HFFc6 (cell line): ENCODE results near the gene CD6. TPM values are rescaled to one million over a fixed set of nuclear protein-coding genes. Genes with fewer than 3 reads are reported as not detected.

Source experiments
- DNase-seq: peaks from one replicate; pipeline ENCODE4 v3.0.0-alpha.2; 2018
- H3K27ac Mint-ChIP-seq: 2 replicates; pipeline ENCODE4 v1.8.0; 2020; ENCODE audit warnings: mild to moderate bottlenecking, mixed read lengths
- H3K27me3 Mint-ChIP-seq: 2 replicates; pipeline ENCODE4 v1.8.0; 2021; ENCODE audit warnings: mild to moderate bottlenecking, moderate library complexity, mixed read lengths; ENCODE audit not compliant: insufficient read depth
- H3K36me3 Mint-ChIP-seq: 2 replicates; pipeline ENCODE4 v1.8.0; 2021; ENCODE audit warnings: low read depth, mixed read lengths
- H3K4me1 Mint-ChIP-seq: 2 replicates; pipeline ENCODE4 v1.8.0; 2020; ENCODE audit warnings: low read depth, mixed read lengths
- H3K4me3 Mint-ChIP-seq: 2 replicates; pipeline ENCODE4 v1.8.0; 2020; ENCODE audit warnings: mild to moderate bottlenecking, moderate library complexity, mixed read lengths
- H3K9me3 Mint-ChIP-seq: 2 replicates; pipeline ENCODE4 v1.8.0; 2020; ENCODE audit warnings: mild to moderate bottlenecking, mixed read lengths
- long read RNA-seq: library from polyadenylated mRNA; unstranded; transcript quantifications from one replicate; pipeline ENCODE4 v2.0.0, GENCODE V29; 2019
- total RNA-seq, 6 experiments: library from RNA; stranded (reverse); fragmentation: NEBNext Ultra II Directional; extraction: Animal tissue kit (Norgen Biotek cat#: 25700); gene quantifications; 2 replicates in 1 of 6; 3 replicates in 5 of 6; pipeline ENCODE4 v1.2.3, GENCODE V29; 2021
- TF ChIP-seq, protein P1 (sequence below): fragments of 200-600 bp; sonication (generic); IDR thresholded peaks from 2 replicates; pipeline ENCODE4 v1.5.0; 2021; ENCODE audit warnings: antibody characterized with exemption, mild to moderate bottlenecking

Gene CD6, protein sequence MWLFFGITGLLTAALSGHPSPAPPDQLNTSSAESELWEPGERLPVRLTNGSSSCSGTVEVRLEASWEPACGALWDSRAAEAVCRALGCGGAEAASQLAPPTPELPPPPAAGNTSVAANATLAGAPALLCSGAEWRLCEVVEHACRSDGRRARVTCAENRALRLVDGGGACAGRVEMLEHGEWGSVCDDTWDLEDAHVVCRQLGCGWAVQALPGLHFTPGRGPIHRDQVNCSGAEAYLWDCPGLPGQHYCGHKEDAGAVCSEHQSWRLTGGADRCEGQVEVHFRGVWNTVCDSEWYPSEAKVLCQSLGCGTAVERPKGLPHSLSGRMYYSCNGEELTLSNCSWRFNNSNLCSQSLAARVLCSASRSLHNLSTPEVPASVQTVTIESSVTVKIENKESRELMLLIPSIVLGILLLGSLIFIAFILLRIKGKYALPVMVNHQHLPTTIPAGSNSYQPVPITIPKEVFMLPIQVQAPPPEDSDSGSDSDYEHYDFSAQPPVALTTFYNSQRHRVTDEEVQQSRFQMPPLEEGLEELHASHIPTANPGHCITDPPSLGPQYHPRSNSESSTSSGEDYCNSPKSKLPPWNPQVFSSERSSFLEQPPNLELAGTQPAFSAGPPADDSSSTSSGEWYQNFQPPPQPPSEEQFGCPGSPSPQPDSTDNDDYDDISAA
- not detected for total RNA-seq
- long read RNA-seq, result 0 reads

DNA sequence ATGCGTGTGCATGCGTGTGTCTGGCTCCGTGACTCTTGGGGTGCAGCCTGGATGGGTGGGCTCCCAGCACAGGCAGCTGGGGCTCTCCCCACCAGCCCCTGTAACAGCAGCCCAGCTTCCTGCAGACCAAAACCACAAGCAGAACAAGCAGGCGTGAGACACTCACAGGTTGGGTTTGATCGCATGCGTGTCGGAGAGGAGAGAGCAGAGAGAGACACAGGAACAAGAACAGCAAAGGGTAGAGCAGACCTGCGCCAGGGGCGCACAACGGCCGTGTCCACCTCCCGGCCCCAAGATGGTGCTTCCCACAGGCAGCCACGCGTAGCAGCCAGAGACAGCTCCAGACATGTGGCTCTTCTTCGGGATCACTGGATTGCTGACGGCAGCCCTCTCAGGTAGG is at the start of gene CD6:
TSS of gene CD6 (plus strand) at position 161 of the 400 bp plus-strand sequence. CDS start at position 347, 186 bp downstream.
- Mint-ChIP-seq H3K27ac (no peak within 1 kb of the TSS), H3K9me3 (peaks cover 9% of the 10 kb centered on the region), H3K36me3 (peaks cover 5% of the 10 kb centered on the region; the same call in 1 of the 2 replicates), H3K4me1 (no peaks in the 10 kb centered on the region), H3K4me3 (no peak within 1 kb of the TSS), H3K27me3 (peaks cover 45% of the 10 kb centered on the region)
- DNase-seq, result no peak
- TF ChIP-seq, protein P1, sequence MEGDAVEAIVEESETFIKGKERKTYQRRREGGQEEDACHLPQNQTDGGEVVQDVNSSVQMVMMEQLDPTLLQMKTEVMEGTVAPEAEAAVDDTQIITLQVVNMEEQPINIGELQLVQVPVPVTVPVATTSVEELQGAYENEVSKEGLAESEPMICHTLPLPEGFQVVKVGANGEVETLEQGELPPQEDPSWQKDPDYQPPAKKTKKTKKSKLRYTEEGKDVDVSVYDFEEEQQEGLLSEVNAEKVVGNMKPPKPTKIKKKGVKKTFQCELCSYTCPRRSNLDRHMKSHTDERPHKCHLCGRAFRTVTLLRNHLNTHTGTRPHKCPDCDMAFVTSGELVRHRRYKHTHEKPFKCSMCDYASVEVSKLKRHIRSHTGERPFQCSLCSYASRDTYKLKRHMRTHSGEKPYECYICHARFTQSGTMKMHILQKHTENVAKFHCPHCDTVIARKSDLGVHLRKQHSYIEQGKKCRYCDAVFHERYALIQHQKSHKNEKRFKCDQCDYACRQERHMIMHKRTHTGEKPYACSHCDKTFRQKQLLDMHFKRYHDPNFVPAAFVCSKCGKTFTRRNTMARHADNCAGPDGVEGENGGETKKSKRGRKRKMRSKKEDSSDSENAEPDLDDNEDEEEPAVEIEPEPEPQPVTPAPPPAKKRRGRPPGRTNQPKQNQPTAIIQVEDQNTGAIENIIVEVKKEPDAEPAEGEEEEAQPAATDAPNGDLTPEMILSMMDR, result no peak

DNA sequence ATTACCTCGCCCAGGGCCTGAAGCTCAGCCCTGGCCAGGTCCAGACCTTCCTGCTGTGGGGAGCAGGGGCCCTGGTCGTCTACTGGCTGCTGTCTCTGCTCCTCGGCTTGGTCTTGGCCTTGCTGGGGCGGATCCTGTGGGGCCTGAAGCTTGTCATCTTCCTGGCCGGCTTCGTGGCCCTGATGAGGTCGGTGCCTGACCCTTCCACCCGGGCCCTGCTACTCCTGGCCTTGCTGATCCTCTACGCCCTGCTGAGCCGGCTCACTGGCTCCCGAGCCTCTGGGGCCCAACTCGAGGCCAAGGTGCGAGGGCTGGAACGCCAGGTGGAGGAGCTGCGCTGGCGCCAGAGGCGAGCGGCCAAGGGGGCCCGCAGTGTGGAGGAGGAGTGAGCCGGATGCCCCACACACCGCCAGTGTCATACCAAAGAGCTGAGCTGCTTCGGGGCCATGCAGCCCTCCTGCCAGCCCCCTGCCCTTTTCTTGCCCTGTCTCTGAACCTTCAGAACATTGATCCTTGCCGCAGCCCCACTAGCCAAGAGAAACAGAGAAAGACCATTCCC is 49.6 kb upstream of the CD6 start:
- no peak overlapping the region for H3K27ac Mint-ChIP-seq
- no peak for DNase-seq
- H3K4me1 Mint-ChIP-seq, result peaks cover 39% of the 10 kb centered on the region
- H3K4me3 Mint-ChIP-seq, result no peak overlapping the region
- TF ChIP-seq, protein P1, result no peak
- no peaks in the 10 kb centered on the region for H3K9me3 Mint-ChIP-seq
- H3K36me3 Mint-ChIP-seq, result peaks cover 10% of the 10 kb centered on the region; the same call in 1 of the 2 replicates
- H3K27me3 Mint-ChIP-seq, result no peaks in the 10 kb centered on the region

DNA sequence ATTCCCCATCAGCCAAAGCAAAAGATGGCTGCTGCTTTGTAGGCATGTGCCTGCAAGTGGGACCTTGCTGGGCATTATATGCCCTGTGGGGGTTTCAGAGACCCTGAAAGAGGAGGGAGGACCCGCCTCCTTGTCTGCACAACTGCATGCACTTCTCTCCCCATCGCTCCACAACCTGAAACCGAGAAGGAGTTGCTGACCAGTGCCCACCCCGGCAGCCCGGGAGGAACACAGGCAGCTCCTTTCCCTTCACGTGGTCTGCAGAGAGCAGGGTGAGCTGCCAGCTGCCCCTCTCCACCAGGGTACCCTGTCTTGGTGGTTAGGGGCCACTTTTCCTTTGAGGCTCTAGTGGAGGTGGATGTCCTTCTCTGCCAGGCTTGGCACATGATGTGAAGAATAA is 48.6 kb upstream of the CD6 start:
- H3K27ac Mint-ChIP-seq, result no peak overlapping the region
- TF ChIP-seq, protein P1, result no peak
- DNase-seq, result no peak
- H3K4me1 Mint-ChIP-seq, result peaks cover 33% of the 10 kb centered on the region
- H3K9me3 Mint-ChIP-seq, result no peaks in the 10 kb centered on the region
- no peaks in the 10 kb centered on the region for H3K27me3 Mint-ChIP-seq
- peaks cover 10% of the 10 kb centered on the region; the same call in 1 of the 2 replicates for H3K36me3 Mint-ChIP-seq
- H3K4me3 Mint-ChIP-seq, result no peak overlapping the region

DNA sequence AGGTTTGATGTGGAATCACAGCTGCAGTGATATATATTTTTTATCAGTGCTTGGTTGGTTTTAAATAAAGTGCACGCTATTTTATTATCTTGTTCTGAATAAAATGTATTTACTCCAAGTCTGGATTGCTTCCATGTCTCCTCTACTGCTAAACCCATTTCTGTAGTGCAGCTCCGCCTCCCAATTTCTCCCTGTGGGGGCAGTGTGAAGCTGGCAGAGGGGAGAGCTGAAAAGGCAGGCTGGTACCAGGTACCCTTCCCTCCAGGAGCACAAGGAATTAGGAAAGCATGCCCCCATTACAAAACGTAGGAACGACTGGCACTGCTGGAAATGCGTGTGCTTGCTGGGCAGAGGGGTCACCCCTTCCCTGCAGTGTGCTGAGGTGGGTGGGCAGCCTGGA is 48.2 kb upstream of the CD6 start:
- Mint-ChIP-seq H3K4me1 (peaks cover 29% of the 10 kb centered on the region), H3K36me3 (peaks cover 10% of the 10 kb centered on the region; the same call in 1 of the 2 replicates), H3K9me3 (no peaks in the 10 kb centered on the region), H3K27me3 (no peaks in the 10 kb centered on the region), H3K4me3 (no peak overlapping the region), H3K27ac (no peak overlapping the region)
- no peak for DNase-seq
- TF ChIP-seq, protein P1, result no peak

DNA sequence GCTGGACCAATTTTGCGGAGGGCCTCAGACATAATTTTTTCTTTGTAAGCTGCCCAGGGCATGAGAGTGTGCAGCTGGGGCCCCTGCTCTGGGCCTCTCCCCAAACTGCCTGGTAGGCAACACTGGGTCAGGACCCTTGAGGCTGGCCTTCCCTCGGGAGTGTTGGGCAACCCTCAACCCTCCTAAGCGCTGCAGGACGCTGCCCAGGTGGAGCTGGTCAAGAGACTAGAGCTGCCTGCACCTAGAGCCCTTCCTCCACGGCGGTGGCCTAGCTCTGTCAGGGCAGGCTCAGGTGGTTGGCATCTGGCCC is 47.7 kb upstream of the CD6 start:
- no peaks in the 10 kb centered on the region for H3K9me3 Mint-ChIP-seq
- H3K27me3 Mint-ChIP-seq, result no peaks in the 10 kb centered on the region
- peak overlapping the region; percentile 89 for H3K4me3 Mint-ChIP-seq
- H3K4me1 Mint-ChIP-seq, result peaks cover 25% of the 10 kb centered on the region
- DNase-seq, result no peak
- H3K27ac Mint-ChIP-seq, result no peak overlapping the region
- TF ChIP-seq, protein P1, result no peak
- peaks cover 10% of the 10 kb centered on the region; the same call in 1 of the 2 replicates for H3K36me3 Mint-ChIP-seq
